Stimulated activated CD8-positive, alpha-beta memory T cell treated with anti-CD3 and anti-CD28 coated beads, Interleukin-12 subunit alpha, Interleukin-12 subunit beta, amount 100 ng/mL, for 1 hour (primary cell): ENCODE results near the gene TEKTIP1.

Source experiments
- DNase-seq: peaks from one replicate; pipeline ENCODE4 v3.0.0-alpha.2; 2020; ENCODE audit warnings: low read depth

TEKTIP1 gene

GRCh38 chr19:3538965-3539755 is at the start of gene TEKTIP1:
Gene TEKTIP1, plus strand, starts transcription at chr19:3539174. Its CDS starts 4 bp downstream, at chr19:3539178.
- no peak for DNase-seq

- no peak for DNase-seq
These were observed 47.4 kb upstream of the TEKTIP1 start for GRCh38 chr19:3491396-3492119.

GRCh38 chr19:3492131-3492839 is 46.7 kb upstream of the TEKTIP1 start:
- DNase-seq: no peak

- DNase-seq: no peak
These were observed 46.1 kb upstream of the TEKTIP1 start for GRCh38 chr19:3492919-3493318.

GRCh38 chr19:3493651-3494050 is 45.3 kb upstream of the TEKTIP1 start:
- no peak for DNase-seq

GRCh38 chr19:3494051-3494450 is 44.9 kb upstream of the TEKTIP1 start:
- DNase-seq: no peak

GRCh38 chr19:3494559-3494958 is 44.4 kb upstream of the TEKTIP1 start:
- DNase-seq: no peak

GRCh38 chr19:3496392-3497273 is 42.3 kb upstream of the TEKTIP1 start:
- no peak for DNase-seq

- DNase-seq: no peak
These were observed 41.0 kb upstream of the TEKTIP1 start for GRCh38 chr19:3497757-3498520.

- no peak for DNase-seq
These were observed 39.1 kb upstream of the TEKTIP1 start for GRCh38 chr19:3499738-3500428.

- DNase-seq: peak; percentile 93
These were observed 38.4 kb upstream of the TEKTIP1 start, which contains the start of gene DOHH for GRCh38 chr19:3500429-3501101. Gene DOHH, minus strand, starts transcription at chr19:3500674. Its CDS starts 3,860 bp downstream, at chr19:3496814.

- DNase-seq: no peak
These were observed 37.2 kb upstream of the TEKTIP1 start for GRCh38 chr19:3501780-3502179.

GRCh38 chr19:3503036-3503572 is 35.9 kb upstream of the TEKTIP1 start:
- DNase-seq: no peak

GRCh38 chr19:3504735-3505134 is 34.2 kb upstream of the TEKTIP1 start:
- DNase-seq: no peak

GRCh38 chr19:3505598-3506383 is 33.2 kb upstream of the TEKTIP1 start, which contains the start of gene FZR1:
Gene FZR1, plus strand, starts transcription at chr19:3506311. Its CDS starts 16,679 bp downstream, at chr19:3522990.
- peak; percentile 99 for DNase-seq

GRCh38 chr19:3506384-3507340 is 32.3 kb upstream of the TEKTIP1 start:
- no peak for DNase-seq
